Right cardiac atrium (tissue), 5 donors: ENCODE results near the gene TMEM11. TPM values are rescaled to one million over a fixed set of nuclear protein-coding genes. Genes with fewer than 3 reads are reported as not detected.
A peak's percentile ranks its signal among the peaks of the same experiment; 100 is the strongest.

ENCODE experiments used
- ATAC-seq, 2 donors: fragments of 200-7000 bp; cut with Tn5 transposase; one replicate each; pipeline versions ENCODE4 v1.8.0 to v1.9.1; 2020; ENCODE audit warnings: moderate library complexity in 2 of 2, mild to moderate bottlenecking in 1 of 2
- DNase-seq, 3 donors: peaks; one replicate each; pipeline ENCODE4 v3.0.0-alpha.2; 2020
- H3K27ac ChIP-seq: one replicate; pipeline ENCODE4 v1.5.1; 2013; ENCODE audit warnings: mild to moderate bottlenecking, low read length, control low read depth, moderate library complexity
- H3K27me3 ChIP-seq: one replicate; pipeline ENCODE4 v1.6.1; 2013; ENCODE audit not compliant: control insufficient read depth, insufficient read depth
- H3K4me1 ChIP-seq: one replicate; pipeline ENCODE4 v1.6.1; 2013; ENCODE audit warnings: low read length; ENCODE audit not compliant: control insufficient read depth, insufficient read depth
- H3K4me3 ChIP-seq: one replicate; pipeline ENCODE4 v1.5.1; 2013; ENCODE audit warnings: low read length, control low read depth
- H3K9me3 ChIP-seq: one replicate; pipeline ENCODE4 v1.6.1; 2013; ENCODE audit warnings: low read length; ENCODE audit not compliant: control insufficient read depth
- WGBS: extraction: QIAGEN DNeasy Blood & Tissue Kit; methylation state at CpG from one replicate; pipeline ENCODE4 v1.1.7; 2013; 5-methylcytosine and 5-hydroxymethylcytosine counted together
- intact Hi-C, 4 donors: fragments of 100-400 bp; cut with DNase I; formaldehyde crosslinking; loops; one replicate each; pipeline versions ENCODE4 v1.11.0 to v1.14.0; 2022 to 2023
- long read RNA-seq, 4 donors: library from polyadenylated mRNA; unstranded; transcript quantifications; one replicate each; pipeline ENCODE4 v2.0.0, GENCODE V29; 2020 to 2021
- polyA plus RNA-seq: library from polyadenylated mRNA; stranded (reverse); fragments of 200-250 nt; gene quantifications from one replicate; pipeline ENCODE4 v1.2.3, GENCODE V29; 2013
- total RNA-seq, 4 donors: library from RNA; stranded (reverse); fragmentation: NEBNext Ultra II Directional; extraction: Animal tissue kit (Norgen Biotek cat#: 25700); gene quantifications; one replicate each; pipeline ENCODE4 v1.2.1, GENCODE V29; 2021
- donor health status: healthy with polysubstance abuse.
- donor health status: DM: no; HTN: yes; CAD: no.
- donor health status: DM: no; HTN: no; CAD: no.
- donor health status: DM: no; HTN: yes; CAD: no; lungs with severe emphysema.
- donor health status: DM: yes; HTN: yes; CAD: no.

Gene TMEM11, protein sequence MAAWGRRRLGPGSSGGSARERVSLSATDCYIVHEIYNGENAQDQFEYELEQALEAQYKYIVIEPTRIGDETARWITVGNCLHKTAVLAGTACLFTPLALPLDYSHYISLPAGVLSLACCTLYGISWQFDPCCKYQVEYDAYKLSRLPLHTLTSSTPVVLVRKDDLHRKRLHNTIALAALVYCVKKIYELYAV
- 10 to 100 TPM; 26.2 to 30.7 (median 27.5) TPM for total RNA-seq
- polyA plus RNA-seq, result 46.2 TPM
- long read RNA-seq, donor 1, transcript TMEM11-202 (3 exons, 1,246 nt), result minor isoform, 23 of 79 reads
- long read RNA-seq, donor 1, transcript TMEM11-201 (2 exons, 2,095 nt), result major isoform, 53 of 79 reads
- long read RNA-seq, donor 1, partial matches to known transcripts, result 1 of 79 reads
- long read RNA-seq, donor 1, other reads (novel, unspliced or antisense), result 1 of 79 reads
- long read RNA-seq, donor 2, transcript TMEM11-201 (2 exons, 2,095 nt), result major isoform, 23 of 45 reads
- long read RNA-seq, donor 2, transcript TMEM11-202 (3 exons, 1,246 nt), result minor isoform, 14 of 45 reads
- long read RNA-seq, donor 2, partial matches to known transcripts, result 0 of 45 reads
- long read RNA-seq, donor 2, other reads (novel, unspliced or antisense), result 7 of 45 reads
- long read RNA-seq, donor 3, transcript TMEM11-201 (2 exons, 2,095 nt), result major isoform, 42 of 87 reads
- long read RNA-seq, donor 3, transcript TMEM11-202 (3 exons, 1,246 nt), result minor isoform, 39 of 87 reads
- long read RNA-seq, donor 3, partial matches to known transcripts, result 0 of 87 reads
- long read RNA-seq, donor 3, other reads (novel, unspliced or antisense), result 6 of 87 reads
- long read RNA-seq, donor 4, transcript TMEM11-202 (3 exons, 1,246 nt), result minor isoform, 12 of 35 reads
- long read RNA-seq, donor 4, transcript TMEM11-201 (2 exons, 2,095 nt), result major isoform, 14 of 35 reads
- long read RNA-seq, donor 4, partial matches to known transcripts, result 1 of 35 reads
- long read RNA-seq, donor 4, other reads (novel, unspliced or antisense), result 5 of 35 reads

DNA sequence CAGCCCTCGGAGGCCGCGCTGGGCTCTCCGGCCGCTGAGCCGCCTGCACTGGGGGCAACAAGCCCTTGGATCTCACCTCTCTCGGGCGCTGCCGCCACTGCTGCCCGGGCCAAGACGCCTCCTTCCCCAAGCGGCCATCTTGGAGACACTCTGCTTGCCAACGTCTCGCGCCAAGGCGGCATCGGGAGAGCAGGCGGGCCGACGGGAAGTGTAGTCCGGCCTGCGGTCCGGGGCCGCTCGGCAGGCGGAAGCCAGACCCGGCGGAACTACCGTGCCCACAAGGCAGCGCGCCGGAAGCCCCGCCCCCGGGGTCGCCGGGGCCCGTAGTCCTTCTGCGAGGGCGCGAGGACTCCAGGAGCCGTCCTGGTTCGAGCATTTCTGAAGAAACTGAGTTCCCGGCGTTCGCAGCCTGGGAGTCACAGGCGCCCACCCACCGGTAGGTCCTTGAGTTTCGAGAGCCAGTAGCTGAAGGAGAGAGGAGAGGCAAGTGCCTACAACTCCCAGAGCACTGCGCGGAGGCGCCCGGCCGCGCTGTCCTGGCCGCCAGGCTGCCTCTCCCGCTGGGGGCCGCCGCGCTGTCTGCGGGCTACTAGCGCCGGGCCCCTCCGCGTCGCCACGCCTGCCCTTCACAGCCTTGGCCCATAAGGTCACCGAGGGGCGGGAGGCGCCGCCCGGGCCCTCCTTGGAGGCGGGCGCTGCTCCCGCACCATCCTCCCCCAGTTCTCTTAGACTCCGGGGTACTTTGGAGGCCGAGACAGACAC, at the start of gene TMEM11:
Gene TMEM11 (minus strand): TSS at position 147 of the 762 bp plus-strand sequence. CDS start 9 bp downstream, at position 138.
- WGBS, result under 1% methylated on average over 76 of the region's 76 CpGs
- intact Hi-C loops, result loop anchor here in 3 of 4 donors (5.0 to 10.0 kb wide), 2 partner anchors 87 to 89 kb away; partner anchors contain the start of gene DHRS7B (in 3 of the 3)
- ATAC-seq, result peak; percentile 97 to 98

DNA sequence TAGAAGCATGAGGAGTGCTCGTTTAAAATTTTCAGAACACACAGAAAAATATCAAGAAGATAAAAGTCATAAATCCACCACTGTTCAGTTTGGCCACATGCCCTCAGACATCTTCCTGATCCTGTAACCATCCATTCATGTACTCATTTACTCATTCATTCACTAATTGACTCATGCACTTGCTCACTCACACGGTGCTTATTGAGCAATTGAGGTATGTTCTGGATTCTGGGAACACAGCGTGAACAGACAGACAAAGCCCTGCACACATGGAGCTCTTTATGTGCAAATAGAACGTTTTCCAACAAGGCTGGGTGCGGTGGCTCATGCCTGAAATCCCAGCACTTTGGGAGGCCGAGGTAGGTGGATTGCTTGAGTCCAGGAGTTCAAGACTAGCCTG, 49.4 kb upstream of the TMEM11 start:
- Histone ChIP-seq H3K4me1 (no peaks in the 10 kb centered on the region), H3K27me3 (no peaks in the 10 kb centered on the region), H3K4me3 (no peak overlapping the region), H3K9me3 (no peaks in the 10 kb centered on the region), H3K27ac (no peak overlapping the region)
- DNase-seq (no peak), ATAC-seq (no peak)
- WGBS, result 65% methylated on average over 6 of the region's 6 CpGs
- intact Hi-C loops, result no loop called here

More for the DNA sequence above, at the start of gene TMEM11:
- peaks cover 12% of the 10 kb centered on the region for H3K4me1 ChIP-seq
- peak; percentile 98 to 99 (median 99) for DNase-seq
- H3K27me3 ChIP-seq, result no peaks in the 10 kb centered on the region
- H3K4me3 ChIP-seq, result peak within 1 kb of the TSS; percentile 85
- H3K27ac ChIP-seq, result peak within 1 kb of the TSS; percentile 93
- no peaks in the 10 kb centered on the region for H3K9me3 ChIP-seq

DNA sequence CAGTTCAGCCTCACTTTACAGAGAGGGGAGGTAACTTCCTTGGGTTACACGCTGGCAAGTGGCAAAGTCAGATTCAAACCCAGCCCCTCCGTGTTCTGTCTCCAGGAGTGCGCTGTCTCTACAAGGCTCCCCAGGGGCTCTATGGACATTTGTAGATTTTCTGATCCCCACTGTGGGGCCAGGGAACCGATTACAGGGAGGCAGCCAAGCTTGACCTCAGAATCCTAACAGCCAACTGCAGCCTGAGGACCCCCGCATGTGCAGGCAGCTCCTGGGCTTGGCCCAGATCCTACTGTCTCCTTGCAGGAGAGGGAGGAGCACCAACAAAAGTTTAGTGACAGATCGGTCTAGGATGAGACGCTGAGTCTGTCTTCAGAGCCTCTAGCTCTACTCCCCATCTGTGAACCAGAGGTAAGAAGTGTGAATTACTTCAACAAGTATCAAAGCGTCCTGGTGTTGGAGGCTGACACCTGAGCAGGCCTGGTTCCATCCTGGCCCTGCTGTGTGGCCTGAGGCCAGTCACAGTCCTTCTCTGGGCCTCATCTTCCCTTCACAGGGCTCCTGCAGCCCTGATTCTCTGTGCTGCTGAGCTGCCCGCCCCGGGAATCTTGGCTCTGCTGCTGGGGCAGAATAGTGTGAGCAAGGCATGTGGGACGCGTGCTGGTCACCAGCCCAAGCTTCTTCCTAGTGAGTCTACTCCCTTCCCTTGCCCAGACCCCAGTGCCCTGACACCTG, 48.5 kb upstream of the TMEM11 start:
- DNase-seq (no peak), ATAC-seq (peak in 1 of 2 donors; percentile 18)
- WGBS, result 76% methylated on average over 12 of the region's 12 CpGs
- no peaks in the 10 kb centered on the region for H3K9me3 ChIP-seq
- no peaks in the 10 kb centered on the region for H3K27me3 ChIP-seq
- H3K4me3 ChIP-seq, result no peak overlapping the region
- intact Hi-C loops, result no loop called here
- H3K27ac ChIP-seq, result no peak overlapping the region
- H3K4me1 ChIP-seq, result no peaks in the 10 kb centered on the region

DNA sequence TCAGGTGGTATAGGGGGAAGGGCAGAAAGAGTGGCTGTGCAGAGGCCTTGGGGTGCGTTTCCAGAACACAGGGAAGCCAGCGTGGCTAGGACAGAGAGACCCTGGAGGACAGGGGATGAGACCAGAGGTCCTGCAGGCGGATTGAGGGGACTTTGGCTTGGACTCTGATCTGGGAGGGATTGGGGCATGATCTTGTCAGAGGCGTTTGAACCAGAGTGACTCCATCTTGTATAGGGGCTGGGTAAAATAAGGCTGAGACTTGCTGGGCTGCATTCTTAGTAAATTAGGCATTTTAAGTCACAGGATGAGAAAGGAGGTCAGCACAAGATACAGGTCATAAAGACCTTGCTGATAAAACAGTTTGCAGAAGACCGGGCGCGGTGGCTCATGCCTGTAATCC, 44.6 kb upstream of the TMEM11 start:
- intact Hi-C loops, result loop anchor here in 2 of 4 donors (10.0 kb wide), 1 partner anchor 134 kb away; the partner anchor contains the start of gene DHRS7B (in 2 of the 2)
- 91% methylated on average over 7 of the region's 7 CpGs for WGBS

DNA sequence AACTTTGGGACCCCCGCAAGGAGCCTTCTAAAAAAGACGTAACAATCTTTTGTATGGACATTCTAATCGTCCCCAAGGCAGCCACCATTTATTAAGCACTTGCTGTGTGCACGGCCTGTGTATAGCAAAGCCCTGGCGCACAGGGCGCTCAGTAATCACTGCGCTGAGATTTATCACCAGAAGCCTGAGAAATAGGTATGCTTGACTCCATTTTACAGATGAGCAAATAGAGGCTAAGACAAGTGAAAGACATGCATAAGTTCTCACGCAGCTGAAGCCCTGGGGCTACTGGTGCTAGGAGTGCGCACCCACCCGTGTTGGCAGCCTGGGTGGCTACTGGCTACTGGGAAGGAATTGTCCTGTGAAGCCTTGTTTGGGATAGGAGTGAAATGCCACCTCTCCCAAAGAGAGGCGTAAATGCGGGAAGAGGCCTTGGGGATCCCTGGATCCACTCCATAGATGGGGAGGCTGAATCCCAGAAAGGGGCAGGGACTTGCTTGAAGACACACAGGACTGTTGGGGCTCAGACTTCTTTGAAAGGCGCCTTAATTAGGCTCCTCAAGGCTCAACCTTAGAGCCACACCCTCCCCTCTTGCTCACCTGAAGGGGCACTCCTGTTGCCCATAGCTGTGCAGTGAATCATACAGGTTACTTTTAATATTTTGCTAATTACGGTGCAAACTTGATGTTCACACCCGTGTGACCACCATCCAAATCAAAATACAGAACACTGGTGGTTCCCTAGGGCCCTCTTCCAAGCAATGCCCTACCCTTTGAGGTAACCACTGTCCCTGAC, 39.9 kb upstream of the TMEM11 start:
- Histone ChIP-seq H3K9me3 (no peaks in the 10 kb centered on the region), H3K4me3 (peak overlapping the region; percentile 89), H3K27ac (peak overlapping the region; percentile 80), H3K4me1 (peaks cover 3% of the 10 kb centered on the region), H3K27me3 (no peaks in the 10 kb centered on the region)
- DNase-seq (peak in 1 of 3 donors; percentile 44), ATAC-seq (no peak)
- intact Hi-C loops, result loop anchor here in 2 of 4 donors (10.0 kb wide), 1 partner anchor 129 kb away; the partner anchor contains the start of gene DHRS7B (in 2 of the 2)
- 40% methylated on average over 15 of the region's 15 CpGs for WGBS

More for the DNA sequence above, 44.6 kb upstream of the TMEM11 start:
- H3K4me1 ChIP-seq, result no peaks in the 10 kb centered on the region
- DNase-seq, result no peak
- no peaks in the 10 kb centered on the region for H3K27me3 ChIP-seq
- H3K9me3 ChIP-seq, result no peaks in the 10 kb centered on the region
- ATAC-seq, result no peak
- H3K27ac ChIP-seq, result no peak overlapping the region
- H3K4me3 ChIP-seq, result no peak overlapping the region

DNA sequence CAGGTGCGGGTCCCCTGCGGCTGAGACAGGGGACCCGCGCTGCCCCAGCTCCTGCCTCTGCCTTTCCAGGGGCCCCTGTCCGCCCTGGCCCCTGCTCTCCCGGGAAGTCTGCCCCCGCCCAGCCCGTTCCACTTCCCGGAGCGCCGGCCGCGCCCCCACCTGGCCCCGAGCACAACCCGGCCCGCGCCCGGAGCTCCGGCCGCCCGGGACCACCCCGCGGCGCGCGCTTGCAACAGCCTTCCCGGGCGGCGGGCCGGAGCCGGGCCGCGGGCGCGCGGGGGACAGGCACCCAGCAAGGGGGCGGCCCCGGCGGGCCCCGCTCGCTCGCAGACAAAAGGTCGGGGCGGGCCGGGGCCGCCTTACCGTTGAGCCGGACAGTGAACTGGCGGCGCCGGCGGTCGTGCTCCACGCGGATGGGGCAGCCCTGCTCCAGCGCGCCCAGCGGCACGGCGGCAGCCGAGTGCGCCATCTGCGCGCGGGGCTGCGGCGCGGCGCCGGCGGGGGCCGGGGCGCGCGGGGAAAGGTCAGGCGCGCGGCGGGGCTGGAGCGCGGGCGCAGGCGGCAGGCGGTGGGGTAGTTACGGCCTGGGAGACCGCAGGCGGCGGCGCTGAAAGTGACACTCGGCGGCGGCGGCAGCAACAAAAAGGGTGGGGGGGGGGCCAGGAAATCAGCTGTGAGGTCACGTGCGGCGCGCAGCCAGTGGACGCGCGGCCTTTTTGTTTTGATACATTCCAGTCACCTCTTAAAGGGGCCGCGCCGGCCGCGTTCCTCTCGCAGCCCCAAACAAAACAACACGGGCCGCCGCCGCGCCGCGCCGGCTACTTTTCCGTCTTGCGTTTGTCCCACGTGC, 39.1 kb upstream of the TMEM11 start, which contains the start of gene NATD1:
Gene NATD1 (minus strand): TSS at position 615 of the 850 bp plus-strand sequence. CDS start 146 bp downstream, at position 469.
- Histone ChIP-seq H3K4me3 (peak within 1 kb of the TSS; percentile 89), H3K27ac (peak within 1 kb of the TSS; percentile 80), H3K4me1 (peaks cover 3% of the 10 kb centered on the region), H3K9me3 (no peaks in the 10 kb centered on the region), H3K27me3 (no peaks in the 10 kb centered on the region)
- peak; percentile 87 to 96 (median 95) for DNase-seq
- peak; percentile 73 to 80 for ATAC-seq
- intact Hi-C loops, result loop anchor here in 2 of 4 donors (10.0 kb wide), 1 partner anchor 128 kb away; the partner anchor contains the start of gene DHRS7B (in 2 of the 2)
- WGBS, result under 1% methylated on average over 117 of the region's 117 CpGs

DNA sequence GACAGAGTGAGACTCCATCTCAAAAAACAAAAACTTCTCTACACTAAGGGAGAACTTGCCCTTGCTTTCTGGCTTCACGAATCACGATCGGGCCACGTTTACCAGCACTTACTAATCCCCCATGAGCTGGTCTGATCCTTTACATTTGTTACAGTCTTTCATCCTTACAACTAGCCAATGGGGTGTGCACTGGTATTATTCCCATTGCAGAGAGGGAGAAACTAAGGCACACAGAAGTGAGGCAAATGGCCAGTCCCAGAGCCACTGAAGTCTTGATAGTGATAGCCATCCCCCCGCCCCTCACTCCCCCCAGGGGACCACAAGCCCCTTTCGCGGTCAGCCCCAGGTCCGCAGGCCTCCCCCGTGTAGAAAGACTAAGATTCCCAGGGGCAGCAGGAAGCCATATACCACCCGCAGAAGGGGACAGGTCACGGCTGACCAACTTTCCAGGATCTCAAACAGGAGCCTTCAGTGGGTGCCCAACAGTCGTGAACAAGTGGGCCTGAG, 38.4 kb upstream of the TMEM11 start:
- intact Hi-C loops, result loop anchor here in 2 of 4 donors (10.0 kb wide), 1 partner anchor 128 kb away; the partner anchor contains the start of gene DHRS7B (in 2 of the 2)
- Histone ChIP-seq H3K27ac (peak overlapping the region; percentile 37), H3K4me1 (peaks cover 3% of the 10 kb centered on the region), H3K27me3 (no peaks in the 10 kb centered on the region), H3K4me3 (peak overlapping the region; percentile 89), H3K9me3 (no peaks in the 10 kb centered on the region)
- peak in 1 of 3 donors; percentile 58 for DNase-seq
- WGBS, result 15% methylated on average over 12 of the region's 12 CpGs
- ATAC-seq, result no peak

DNA sequence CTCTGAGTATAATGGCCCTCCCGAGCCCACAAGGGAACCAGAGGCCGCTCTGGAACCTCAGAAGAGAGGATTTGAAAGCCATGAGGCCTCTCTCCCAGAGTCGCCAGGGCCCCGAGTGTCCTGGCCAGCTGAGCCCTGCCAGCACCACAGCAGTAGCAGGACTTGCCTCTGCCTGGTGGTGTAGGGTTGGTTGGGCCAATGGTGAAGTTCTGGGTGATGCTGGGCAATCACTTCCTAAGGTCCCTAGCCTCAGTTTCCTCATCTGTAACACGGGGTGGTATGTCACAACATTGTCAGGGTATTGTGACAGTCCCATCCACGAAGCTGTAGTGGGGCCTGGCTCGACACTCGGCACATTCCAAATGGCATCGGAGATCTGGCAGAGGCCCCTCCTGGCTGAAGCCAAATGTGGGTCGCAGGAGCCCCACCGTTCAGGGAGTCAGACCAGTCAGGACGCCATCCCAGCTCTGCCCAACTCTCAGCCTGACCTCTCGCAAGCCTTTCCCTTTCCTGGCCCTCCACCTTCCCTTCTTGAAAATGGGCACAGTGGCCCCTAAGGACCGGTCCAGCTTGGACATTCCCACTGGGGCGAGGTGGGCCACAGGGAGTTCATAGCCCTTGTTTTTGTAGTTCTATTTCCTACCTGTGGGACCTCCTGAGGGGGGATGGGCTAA, 37.5 kb upstream of the TMEM11 start:
- Histone ChIP-seq H3K27ac (no peak overlapping the region), H3K4me3 (no peak overlapping the region), H3K27me3 (no peaks in the 10 kb centered on the region), H3K4me1 (peaks cover 3% of the 10 kb centered on the region), H3K9me3 (no peaks in the 10 kb centered on the region)
- DNase-seq, result peak in 1 of 3 donors; percentile 52
- intact Hi-C loops, result loop anchor here in 2 of 4 donors (10.0 kb wide), 1 partner anchor 127 kb away; the partner anchor contains the start of gene DHRS7B (in 2 of the 2)
- no peak for ATAC-seq
- 73% methylated on average over 15 of the region's 15 CpGs for WGBS
